Esophagus muscularis mucosa (tissue), 3 donors: ENCODE data around the gene SBNO2.

Source experiments
- CTCF ChIP-seq, 3 experiments: fragments of 200-600 bp in 2 of 3; fragments of 450-650 bp in 1 of 3; sonication (generic) in 2 of 3; IDR thresholded peaks; one replicate each; pipeline ENCODE4 v1.5.1; 2017 to 2019; ENCODE audit warnings: antibody characterized with exemption in 3 of 3, mild to moderate bottlenecking in 2 of 3, moderate library complexity in 1 of 3
- POLR2AphosphoS5 ChIP-seq, 2 donors: sonication (generic); formaldehyde crosslinking; IDR thresholded peaks; one replicate each; pipeline ENCODE4 v1.6.1; 2017; ENCODE audit warnings: antibody characterized with exemption in 2 of 2

- no peak for TF ChIP-seq CTCF (IDR thresholded peaks at IDR 0.05)
- peak in 1 of 2 donors; percentile 15 for TF ChIP-seq POLR2AphosphoS5 (IDR thresholded peaks at IDR 0.05)
Measured at GRCh38 chr19:1088416-1089010, 85.6 kb downstream of the SBNO2 start.
